HG03139 (cell line): Measurements from ENCODE around the gene CDHR2.
A peak's percentile ranks its signal among the peaks of the same experiment; 100 is the strongest.
"Not testable (repeated sequence)": the region's sequence is repeated elsewhere in the genome, so short reads cannot be mapped to it uniquely, and the experiment has no call there.

Source experiments
- ATAC-seq: cut with Tn5 transposase; IDR thresholded peaks from one replicate; pipeline ENCODE4 v1.9.1; 2021; ENCODE audit not compliant: unreplicated experiment

Gene CDHR2

GRCh38 chr5:176596069-176596644, 47.0 kb downstream of the CDHR2 start:
- no peak for ATAC-seq

DNA sequence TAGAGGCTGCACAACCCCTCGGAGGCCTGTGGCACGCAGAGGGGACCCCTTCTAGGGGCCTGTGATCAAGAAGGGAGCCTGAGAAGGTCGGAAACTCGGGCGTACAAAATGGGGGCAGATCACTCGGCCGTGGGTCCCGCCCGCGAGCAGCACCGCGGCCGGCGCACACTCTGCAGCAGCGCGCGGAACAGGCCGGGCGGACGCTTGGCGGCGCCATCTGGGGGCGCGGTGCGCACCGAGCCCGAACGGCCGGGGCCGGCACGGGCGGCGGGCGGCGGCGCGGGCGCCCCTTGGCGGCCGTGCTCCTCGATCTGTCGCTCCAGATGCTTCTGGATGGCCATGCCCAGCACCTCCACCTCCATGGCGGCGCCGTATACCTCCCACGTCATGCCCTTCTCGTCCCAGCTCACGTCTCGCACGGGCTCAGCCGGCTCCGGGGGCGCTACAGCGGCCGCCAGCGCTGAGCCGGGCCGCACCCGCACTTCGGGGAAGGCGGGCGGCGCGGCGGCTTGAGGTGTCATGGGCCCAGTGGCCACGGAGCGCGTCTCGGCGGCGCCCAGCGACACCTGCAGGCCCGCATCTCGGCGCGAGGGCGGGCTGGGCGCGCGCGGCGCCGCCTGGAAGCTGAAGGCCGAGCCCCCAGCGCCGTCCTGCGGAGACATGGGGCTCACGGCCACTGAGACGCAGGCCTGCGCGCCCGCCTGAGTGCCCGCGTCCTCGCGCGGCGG, 47.7 kb downstream of the CDHR2 start:
- peak; percentile 61 for ATAC-seq

DNA sequence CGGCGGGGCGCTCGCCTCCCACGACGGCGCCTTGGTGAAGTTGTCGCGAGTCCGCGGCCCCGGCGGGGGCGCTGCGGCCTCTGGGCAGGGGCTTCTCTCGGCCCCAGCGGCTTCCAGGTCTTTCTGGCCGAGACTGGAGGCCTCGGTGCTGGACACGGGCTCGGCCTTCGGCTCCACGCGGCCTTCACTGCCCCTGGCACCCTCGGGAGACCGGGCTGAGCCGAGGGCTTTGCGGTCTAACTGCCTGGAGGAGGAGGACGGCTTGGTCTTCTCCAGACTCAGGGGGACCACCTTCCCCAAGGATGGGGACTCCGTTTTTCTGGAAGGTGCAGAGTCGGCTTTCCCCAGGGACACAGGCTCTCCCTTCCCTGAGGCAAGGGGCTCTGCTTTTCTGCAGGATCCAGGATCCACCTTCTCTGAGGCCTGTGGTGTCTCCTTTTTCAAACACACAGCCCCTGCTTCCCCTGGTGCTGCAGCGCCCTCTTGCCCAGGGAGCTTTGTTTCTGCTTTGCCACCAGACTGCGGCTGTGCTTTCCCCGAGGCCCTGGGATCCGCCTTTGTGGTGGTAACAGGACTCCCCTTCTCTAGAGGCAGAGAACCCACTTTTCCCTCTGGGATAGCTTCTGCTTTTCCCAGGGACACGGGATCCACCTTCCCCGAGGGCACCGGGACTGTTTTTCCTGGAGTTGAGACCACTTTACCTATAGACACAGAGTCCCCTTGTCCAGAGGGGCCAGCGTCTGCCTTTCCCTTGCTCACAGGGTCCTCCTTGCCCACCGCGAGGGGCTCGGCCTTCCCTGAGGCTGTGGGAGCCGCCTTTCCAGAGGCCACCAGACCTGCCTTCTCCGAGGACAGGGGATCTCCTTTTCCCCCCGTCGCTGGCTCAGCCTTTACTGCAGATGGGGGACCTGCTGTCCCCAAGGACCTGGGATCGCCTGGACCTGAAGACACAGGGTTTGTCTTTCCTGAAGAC, 48.6 kb downstream of the CDHR2 start:
- ATAC-seq, result no peak

- not testable (repeated sequence) for ATAC-seq
These were observed 50.7 kb downstream of the CDHR2 start for GRCh38 chr5:176599749-176600430.

GRCh38 chr5:176601901-176602482, 52.9 kb downstream of the CDHR2 start:
- ATAC-seq, result no peak

GRCh38 chr5:176603091-176603490, 53.9 kb downstream of the CDHR2 start:
- no peak for ATAC-seq

DNA sequence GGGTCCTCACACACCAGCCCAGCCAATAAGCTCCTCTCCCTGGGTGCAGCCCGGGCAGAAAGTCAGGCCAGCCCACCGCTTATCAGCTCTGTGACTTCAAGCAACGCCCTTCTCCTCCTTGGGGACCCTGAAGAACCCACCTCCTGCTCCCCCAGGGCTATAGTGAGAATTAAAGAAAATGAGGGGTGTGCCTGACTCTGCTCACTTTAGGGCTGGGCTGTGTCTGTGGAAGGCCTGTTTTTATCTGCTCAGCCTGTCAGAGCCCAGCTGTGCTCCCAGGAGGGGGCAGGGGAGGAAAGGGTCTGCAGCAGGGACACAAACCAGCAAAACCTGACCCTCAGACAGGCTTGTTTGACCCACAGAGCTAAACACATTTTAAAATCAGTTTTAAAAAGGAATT, 56.9 kb downstream of the CDHR2 start:
- no peak for ATAC-seq

- ATAC-seq, result no peak
These were observed 57.7 kb downstream of the CDHR2 start for GRCh38 chr5:176606875-176607274.

DNA sequence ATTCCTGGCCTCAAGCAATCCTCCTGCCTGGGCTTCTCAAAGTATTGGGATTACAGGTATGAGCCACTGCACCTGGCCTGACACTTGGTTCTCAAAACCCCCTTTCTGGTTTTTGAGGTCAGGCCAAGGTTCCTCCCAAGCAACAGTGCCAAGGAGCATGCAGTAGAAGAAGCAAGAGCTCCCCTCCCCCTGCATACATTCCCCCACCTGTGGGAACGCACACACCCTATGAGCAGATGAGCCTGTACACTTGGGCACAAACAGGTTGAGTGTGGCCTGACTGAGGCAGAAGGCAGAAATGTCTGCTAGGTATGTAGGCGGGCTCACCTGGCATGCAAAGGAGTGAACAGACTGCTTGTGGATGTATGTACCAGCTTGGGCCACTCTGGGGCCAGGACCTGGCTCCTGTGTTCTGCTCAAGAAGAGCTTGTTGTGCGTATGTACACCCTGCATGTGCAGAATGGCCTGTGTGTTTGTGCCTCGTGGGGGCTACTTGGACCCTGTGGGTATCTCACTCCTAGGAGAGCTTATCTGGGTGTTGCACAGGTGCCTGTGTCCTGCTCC, 59.1 kb downstream of the CDHR2 start:
- no peak for ATAC-seq

GRCh38 chr5:176608937-176609723, 60.0 kb downstream of the CDHR2 start:
- ATAC-seq, result peak; percentile 28

- peak; percentile 59 for ATAC-seq
These were observed 60.7 kb downstream of the CDHR2 start, which contains the start of gene GPRIN1 for GRCh38 chr5:176609724-176610434. GPRIN1 (minus strand) TSS chr5:176610156; CDS start chr5:176599834, 10,322 bp downstream.

DNA sequence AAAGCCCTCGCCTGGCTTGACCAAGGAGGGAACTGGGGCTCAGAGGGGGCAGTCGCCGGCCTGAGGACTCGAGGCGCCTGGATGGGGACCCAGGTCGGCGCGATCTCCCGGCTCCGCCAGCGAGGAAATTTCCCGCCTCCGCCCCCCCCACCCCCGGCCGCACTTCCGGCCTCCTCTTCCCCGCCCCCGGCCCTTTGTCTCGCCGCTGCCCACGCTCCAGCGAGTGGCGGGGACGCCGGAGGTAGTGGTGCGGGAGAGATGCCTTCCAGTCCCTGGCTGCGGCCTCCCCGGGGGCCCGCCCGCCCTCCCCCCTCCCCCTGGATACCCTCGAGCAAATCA, 61.3 kb downstream of the CDHR2 start:
- no peak for ATAC-seq

- ATAC-seq, result no peak
These were observed 62.3 kb downstream of the CDHR2 start for GRCh38 chr5:176611435-176611834.

GRCh38 chr5:176612008-176612407, 62.9 kb downstream of the CDHR2 start:
- no peak for ATAC-seq

- no peak for ATAC-seq
These were observed 63.7 kb downstream of the CDHR2 start for GRCh38 chr5:176612855-176613254.

GRCh38 chr5:176614805-176615478, 65.8 kb downstream of the CDHR2 start:
- no peak for ATAC-seq

DNA sequence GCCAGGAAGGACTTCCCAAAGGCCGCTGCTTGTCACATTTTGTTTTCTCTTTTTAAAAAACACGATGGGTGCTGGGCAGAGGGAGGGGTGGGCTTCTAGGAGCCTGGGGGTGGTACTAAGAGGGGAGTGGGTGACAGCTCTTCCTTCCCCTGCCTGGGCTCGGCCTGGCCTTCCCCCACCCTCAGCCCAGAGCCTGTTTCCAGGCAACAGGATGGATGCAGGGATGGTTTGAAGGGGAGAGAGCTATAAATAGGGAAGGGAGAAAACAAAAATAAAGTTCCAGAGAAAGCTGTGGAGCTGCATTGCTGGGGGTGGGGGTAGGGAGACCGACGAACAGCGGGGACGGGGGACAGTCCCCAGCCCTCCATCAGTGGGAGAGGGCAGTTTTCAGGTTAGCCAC, 67.4 kb downstream of the CDHR2 start:
- no peak for ATAC-seq

- no peak for ATAC-seq
These were observed 69.6 kb downstream of the CDHR2 start for GRCh38 chr5:176618783-176619182.
